ENCODE results near the gene MS4A10. TPM values are rescaled to one million over a fixed set of nuclear protein-coding genes. Genes with fewer than 3 reads are reported as not detected.

The MS4A10 gene
- total and polyA plus RNA-seq, 4 donors = 5.5 TPM; not detected in 3

Other genes starting within 250 kb of the MS4A10 start
- gene MS4A8, start 85.7 kb upstream of the MS4A10 start, total RNA-seq = not detected
- 10 to 100 TPM in 1 of 2 donors, not detected in 1; 17.9 TPM for gene MS4A8, start 85.7 kb upstream of the MS4A10 start, polyA plus RNA-seq
- not detected for gene MS4A18, start 60.6 kb upstream of the MS4A10 start, total RNA-seq
- gene MS4A18, start 60.6 kb upstream of the MS4A10 start, polyA plus RNA-seq = not detected
- not detected for gene MS4A15, start 28.5 kb upstream of the MS4A10 start, total RNA-seq
- gene MS4A15, start 28.5 kb upstream of the MS4A10 start, polyA plus RNA-seq = under 1 TPM; 0.05 to 0.38 TPM
- 10 to 100 TPM; 11.8 to 15.2 TPM for gene CCDC86, start 56.8 kb downstream of the MS4A10 start, total RNA-seq
- gene CCDC86, start 56.8 kb downstream of the MS4A10 start, polyA plus RNA-seq = 1 to 10 TPM; 8.1 to 8.2 TPM
- gene PTGDR2, start 70.6 kb downstream of the MS4A10 start, total RNA-seq = under 1 TPM; 0.13 to 0.21 TPM
- under 1 TPM; 0.10 to 0.25 TPM for gene PTGDR2, start 70.6 kb downstream of the MS4A10 start, polyA plus RNA-seq
- gene ZP1, start 82.2 kb downstream of the MS4A10 start, total RNA-seq = not detected
- not detected for gene ZP1, start 82.2 kb downstream of the MS4A10 start, polyA plus RNA-seq
- 10 to 100 TPM; 47.7 to 55.6 TPM for gene PRPF19, start 121.3 kb downstream of the MS4A10 start, total RNA-seq
- 10 to 100 TPM; 31.3 to 39.2 TPM for gene PRPF19, start 121.3 kb downstream of the MS4A10 start, polyA plus RNA-seq
- gene TMEM109, start 128.8 kb downstream of the MS4A10 start, total RNA-seq = 100 to 1,000 TPM; 105 to 127 TPM
- 100 to 1,000 TPM in 1 of 2 donors, 10 to 100 TPM in 1; 82.4 to 148 TPM for gene TMEM109, start 128.8 kb downstream of the MS4A10 start, polyA plus RNA-seq
- 1 to 10 TPM; 4.5 to 8.9 TPM for gene TMEM132A, start 139.1 kb downstream of the MS4A10 start, total RNA-seq
- 1 to 10 TPM; 1.6 to 2.5 TPM for gene TMEM132A, start 139.1 kb downstream of the MS4A10 start, polyA plus RNA-seq
- 10 to 100 TPM; 35.4 to 47.8 TPM for gene SLC15A3, start 166.8 kb downstream of the MS4A10 start, total RNA-seq
- 10 to 100 TPM; 21.2 to 36.4 TPM for gene SLC15A3, start 166.8 kb downstream of the MS4A10 start, polyA plus RNA-seq
- gene CD6, start 186.3 kb downstream of the MS4A10 start, total RNA-seq = 1 to 10 TPM; 1.6 to 2.2 TPM
- 1 to 10 TPM; 1.3 TPM for gene CD6, start 186.3 kb downstream of the MS4A10 start, polyA plus RNA-seq